Activated CD4-positive, alpha-beta T cell treated with anti-CD3 and anti-CD28 coated beads, Interleukin-2, Interleukin-4, amounts not matched to agents 100 ng/mL and 50 ng/mL, durations not matched to agents 16 hours and 8 hours (primary cell): ENCODE results near the gene ZNF292.
"Not testable (repeated sequence)": the region's sequence is repeated elsewhere in the genome, so short reads cannot be mapped to it uniquely, and the experiment has no call there.

Experiments used
- DNase-seq: peaks from one replicate; pipeline ENCODE4 v3.0.0-alpha.2; 2020; ENCODE audit warnings: low spot score

ZNF292 gene

DNA sequence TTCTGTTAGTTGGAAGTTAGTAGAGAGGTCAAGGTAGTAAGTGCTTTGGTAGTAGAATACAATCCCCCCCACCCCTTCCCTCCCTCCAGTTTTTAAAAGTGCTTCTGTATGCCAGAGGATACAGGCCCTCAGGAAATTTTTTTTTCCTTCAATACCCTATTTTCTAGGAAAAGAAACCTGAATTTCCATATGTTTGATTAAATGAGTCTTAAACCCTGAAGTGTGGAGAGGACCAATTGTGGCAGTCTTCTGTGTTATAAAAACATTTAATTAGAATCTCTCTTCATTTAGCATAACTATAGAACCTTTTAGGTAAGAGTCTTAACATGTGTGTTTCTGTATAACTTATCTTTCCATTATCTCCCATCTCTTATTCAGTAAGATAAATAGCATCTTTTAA is 59.5 kb downstream of the ZNF292 start:
- no peak for DNase-seq

DNA sequence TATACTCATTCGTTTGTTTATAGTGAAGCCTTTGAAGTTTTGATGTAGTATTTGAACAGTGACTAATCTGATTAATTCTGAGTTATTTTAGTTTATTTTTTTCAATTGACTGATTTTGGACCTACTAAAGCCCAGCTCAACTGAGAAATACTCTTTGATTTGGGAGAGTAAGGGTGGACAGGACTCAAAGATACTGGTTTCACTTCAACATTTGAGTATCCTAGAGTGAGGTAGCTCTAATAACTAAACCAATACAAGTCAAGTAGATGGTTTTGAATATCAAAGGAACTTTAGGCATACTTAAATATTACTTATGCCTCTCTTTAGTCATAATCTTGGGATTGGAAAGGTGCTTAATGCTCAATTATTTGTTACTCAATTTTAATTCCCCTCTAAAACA is 65.6 kb downstream of the ZNF292 start:
- no peak for DNase-seq

DNA sequence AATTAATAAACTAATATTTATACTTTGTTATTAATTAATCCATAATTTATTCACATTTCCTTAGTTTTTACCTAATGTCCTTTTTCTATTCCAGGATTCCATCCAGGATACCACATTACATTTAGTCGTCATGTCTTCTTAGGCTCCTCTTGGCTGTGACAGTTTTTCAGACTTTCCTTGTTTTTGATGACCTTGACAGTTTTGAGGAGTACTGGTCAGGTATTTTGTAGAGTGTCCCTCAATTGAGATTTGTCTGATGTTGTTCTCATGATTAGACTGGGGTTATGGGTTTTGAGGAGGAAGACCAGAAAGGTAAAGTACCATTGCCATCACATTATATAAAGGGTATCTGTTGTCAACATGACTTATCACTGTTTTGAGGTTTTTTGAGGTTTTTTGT is 67.3 kb downstream of the ZNF292 start:
- DNase-seq = no peak

DNA sequence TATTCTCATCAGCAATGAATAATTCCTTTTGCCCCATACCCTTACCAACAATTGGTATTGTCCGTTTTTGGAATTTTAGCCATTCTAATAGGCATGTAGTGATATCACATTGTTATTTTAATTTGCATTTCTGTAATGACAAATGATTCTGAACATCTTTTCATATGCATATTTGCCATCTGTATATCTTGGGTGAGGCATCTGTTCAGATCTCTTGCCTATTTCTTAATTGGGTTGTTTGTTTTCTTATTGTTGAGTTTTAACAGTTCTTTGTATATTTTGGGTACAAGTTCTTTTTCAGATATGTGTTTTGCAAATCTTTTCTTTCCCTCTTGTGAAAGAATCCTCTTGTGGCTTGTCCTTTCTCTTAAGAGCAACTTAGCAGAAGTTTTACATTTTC is 69.6 kb downstream of the ZNF292 start:
- no peak for DNase-seq

DNA sequence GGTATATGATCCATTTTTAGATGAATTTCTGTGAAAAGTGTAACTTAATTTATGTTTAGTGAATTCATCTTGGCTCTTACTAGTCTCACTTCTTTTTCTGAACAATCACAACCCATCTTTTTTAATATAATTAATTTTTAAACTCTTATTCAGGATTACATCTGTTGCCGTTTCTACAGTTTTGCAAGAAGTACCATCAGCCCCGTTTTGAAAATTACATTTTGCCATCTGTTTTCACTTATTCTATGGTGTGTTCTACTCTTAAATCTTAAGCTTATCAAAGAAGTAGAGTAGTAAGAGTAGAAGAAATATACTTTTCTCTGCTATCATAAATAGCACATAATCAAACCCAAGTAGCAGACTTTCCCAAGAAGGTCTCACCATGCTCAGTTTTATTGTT is 70.1 kb downstream of the ZNF292 start:
- no peak for DNase-seq

DNA sequence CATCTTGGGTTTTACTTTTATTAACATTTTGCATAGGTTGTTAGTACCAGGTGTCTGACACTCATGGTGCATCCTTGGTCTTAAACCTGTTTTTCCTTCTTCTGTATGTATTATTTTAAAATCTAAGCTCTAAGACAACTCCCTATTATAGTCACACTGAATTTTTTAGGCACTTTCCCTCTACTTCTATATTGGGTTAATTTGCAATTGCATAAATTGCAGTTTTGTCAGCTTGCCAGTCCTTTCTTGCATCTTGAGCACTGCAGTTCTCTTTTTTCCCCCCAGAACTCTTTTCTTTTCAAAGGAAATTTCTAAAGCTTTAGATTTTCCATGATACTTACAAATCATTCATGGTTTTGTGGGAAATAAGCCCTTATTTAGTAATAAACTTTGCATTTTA is 70.6 kb downstream of the ZNF292 start:
- DNase-seq = no peak

DNA sequence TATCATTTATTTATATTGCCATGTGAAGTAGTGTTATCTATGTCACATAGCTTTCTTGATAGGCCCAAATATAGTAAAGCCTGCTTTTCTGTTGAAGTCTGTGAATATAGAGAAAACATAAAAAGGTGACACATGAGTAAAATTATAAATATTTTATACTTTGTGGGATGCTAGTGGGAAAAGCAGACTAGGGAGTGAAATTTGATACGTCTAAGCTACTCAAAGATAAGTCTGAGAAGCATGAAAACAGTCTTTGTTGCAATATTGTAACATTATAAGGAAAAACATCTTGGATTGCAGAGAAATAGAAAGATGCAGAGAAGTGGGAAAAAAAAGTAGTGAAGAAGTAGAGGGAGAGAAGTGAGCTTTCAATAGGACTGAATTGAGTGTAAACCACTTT is 75.4 kb downstream of the ZNF292 start:
- DNase-seq = no peak

DNA sequence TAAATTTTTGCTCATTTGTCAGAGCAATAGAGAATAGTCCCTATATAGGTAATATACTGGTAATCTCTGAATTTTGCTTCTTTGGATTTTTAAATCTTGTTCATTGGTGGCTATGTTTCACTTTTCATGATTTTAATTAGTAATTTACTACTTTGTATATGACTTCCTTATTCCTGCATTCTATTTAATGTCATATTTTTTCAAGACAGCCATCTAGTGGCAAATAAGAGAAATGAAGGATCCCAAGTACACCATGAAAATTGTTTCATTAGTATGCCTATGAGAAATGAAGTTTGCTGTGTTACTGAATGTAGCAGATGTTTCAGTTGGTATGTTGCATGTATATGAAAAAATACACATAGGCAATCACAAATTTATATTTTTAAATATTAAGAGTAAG is 82.4 kb downstream of the ZNF292 start:
- DNase-seq = peak; percentile 10

DNA sequence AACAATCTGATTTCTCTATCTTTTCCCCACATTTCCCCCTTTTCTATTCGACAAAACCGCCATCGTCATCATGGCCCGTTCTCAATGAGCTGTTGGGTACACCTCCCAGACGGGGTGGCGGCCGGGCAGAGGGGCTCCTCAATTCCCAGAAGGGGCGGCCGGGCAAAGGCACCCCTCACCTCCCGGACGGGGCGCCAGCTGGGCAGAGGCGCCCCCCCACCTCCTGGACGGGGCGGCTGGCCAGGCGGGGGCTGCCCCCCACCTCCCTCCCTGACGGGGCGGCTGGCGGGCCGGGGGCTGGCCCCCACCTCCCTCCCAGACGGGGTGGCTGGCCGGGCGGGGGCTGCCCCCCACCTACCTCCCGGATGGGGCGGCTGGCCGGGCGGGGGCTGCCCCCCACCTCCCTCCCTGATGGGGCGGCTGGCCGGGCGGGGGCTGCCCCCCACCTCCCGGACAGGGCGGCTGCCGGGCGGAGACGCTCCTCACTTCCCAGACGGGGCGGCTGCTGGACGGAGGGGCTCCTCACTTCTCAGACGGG is 83.8 kb downstream of the ZNF292 start:
- DNase-seq = not testable (repeated sequence)

DNA sequence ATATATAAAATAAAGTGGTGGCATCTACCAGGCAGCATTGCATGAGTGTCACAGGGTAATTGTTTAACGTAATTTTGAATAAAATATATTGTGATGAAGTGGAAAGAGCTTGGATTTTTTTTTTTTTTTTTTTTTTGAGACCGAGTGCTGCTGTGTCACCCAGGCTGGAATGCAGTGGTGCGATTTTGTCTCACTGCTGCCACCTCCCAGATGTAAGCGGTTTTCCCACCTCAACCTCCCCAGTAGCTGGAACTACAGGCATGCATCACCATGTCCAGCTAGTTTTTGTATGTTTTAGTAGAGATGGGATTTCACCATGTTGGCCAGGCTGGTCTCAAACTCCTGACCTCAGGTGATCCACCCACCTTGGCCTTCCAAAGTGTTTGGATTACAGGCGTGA is 85.9 kb downstream of the ZNF292 start:
- DNase-seq = no peak

DNA sequence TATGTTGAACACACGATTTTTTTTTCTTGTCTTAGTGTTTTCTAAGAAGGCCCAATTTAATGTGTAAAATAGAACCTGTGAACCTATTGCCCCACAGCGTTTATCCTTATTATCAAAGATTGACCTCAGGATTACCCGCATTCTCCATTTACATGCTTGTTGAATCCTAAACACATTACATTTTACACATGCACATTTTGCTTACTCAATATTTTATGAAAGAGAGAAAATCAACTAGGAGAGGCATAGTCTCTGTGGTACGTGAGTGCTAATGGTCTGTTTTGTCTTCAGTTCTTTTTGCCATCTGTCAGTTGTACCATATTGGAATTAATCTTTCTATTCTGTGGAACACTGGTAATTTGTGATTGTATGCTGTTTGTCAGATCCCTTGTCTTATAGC is 86.9 kb downstream of the ZNF292 start:
- no peak for DNase-seq

DNA sequence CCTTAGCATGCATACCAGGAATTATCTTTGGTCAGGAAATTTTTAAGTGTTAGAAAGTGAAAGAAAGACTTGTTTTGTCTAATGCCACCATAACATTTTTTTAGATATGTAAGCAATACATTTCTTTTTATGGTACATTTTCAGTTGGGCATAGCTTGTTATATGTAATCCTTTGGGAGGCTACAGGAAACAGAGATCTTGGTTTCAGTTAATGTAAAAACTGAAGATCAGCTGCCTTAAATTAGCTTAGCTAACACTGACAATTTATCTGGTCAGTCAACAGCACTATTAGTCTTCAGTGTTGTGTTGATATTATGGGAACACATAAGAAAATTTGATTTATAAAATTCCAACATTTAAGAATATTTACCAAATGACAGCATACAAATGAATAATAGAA is 88.4 kb downstream of the ZNF292 start:
- no peak for DNase-seq

DNA sequence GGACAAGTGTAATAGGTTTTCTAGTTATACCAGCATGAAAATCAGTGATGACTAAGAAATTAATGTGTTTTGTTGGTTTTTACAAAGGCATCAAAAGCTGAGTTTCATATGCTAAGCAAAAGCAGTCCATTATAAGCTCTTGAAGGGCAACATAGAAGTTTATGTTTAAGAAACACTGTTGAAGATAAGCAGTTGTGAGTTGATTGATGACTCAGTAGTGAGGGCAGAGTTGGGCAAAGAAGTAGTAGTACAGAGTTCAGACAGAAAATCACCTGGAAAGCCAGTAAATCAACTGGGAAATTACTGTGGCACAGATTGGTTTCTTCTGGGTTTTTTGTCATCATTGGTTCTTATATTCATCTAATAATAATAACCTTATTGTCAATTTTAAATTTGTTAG is 89.0 kb downstream of the ZNF292 start:
- no peak for DNase-seq

DNA sequence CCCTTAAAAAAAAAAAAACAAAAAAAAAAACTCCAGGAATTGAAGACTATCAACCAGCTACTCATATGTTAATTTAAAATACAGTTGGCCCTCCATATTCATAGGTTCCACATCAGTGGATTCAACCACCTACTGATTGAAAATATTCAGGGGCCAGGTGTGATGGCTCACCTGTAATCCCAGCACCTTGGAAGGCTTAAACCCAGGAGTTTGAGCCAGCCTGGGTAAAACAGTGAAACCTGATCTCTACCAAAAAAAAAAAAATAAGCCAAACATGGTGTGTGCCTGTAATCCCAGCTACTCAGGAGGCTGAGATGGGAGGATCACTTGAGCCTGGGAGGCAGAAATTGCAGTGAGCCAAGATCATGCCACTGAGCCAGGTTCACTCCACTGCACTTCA is 94.7 kb downstream of the ZNF292 start:
- no peak for DNase-seq

DNA sequence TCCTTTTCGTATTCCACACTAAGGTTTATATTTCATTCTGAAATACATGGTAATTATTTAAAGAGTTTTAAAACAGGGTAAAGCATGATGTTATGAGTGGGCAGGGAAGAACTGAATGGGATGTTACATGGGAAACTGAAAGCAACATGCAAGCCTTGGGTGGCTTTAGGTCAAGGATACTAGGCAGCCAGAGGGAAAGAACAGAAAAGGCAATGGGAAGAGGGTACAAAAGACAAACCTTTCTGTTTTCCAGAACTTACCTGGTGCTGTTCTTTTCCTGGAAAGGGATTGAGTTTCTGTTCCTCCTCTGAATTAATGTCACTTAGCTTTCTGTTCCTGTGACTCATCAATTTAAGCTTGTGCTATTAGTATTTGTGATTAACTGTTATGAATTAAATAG is 95.9 kb downstream of the ZNF292 start:
- DNase-seq = no peak

DNA sequence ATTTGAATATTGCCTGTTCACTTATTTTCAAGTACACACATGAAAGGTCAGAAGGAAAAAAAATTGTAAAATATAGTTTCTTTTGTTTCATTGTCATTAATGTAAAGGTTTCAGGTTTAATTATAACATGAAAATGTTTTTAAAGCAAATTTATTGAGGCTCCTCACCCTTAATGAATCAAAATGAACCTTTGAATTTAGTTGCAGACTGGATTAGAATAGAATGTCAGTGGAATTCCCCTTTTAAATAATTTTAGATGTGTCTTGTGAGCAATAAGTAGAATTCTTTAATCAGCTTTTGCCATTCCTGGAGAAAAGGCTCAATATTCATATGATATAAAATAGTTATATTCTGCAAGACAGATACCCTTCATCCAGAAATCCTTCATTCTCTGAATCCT is 96.4 kb downstream of the ZNF292 start:
- no peak for DNase-seq

DNA sequence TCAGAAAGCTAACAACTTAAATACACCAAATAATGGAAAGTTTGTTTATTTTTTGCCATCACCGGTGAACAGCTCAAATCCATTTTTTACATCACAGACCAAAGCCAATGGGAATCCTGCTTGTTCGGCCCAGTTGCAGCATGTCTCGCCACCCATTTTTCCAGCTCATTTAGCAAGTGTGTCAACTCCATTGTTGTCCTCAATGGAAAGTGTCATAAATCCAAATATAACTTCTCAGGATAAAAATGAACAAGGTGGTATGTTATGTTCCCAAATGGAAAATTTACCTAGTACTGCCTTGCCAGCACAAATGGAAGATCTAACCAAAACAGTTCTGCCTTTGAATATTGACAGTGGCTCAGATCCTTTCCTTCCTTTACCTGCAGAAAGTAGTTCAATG is 101.7 kb downstream of the ZNF292 start:
- no peak for DNase-seq

DNA sequence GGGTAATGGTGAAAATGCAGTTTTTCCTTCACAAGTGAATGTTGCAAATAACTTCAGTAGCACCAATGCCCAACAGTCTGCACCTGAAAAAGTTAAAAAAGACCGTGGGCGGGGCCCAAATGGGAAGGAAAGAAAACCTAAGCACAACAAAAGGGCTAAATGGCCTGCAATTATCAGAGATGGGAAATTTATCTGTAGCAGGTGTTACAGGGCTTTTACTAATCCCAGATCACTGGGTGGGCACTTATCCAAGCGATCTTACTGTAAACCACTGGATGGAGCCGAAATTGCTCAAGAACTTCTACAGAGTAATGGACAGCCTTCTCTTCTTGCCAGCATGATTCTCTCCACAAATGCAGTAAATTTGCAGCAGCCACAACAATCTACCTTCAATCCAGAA is 102.2 kb downstream of the ZNF292 start:
- DNase-seq = no peak

DNA sequence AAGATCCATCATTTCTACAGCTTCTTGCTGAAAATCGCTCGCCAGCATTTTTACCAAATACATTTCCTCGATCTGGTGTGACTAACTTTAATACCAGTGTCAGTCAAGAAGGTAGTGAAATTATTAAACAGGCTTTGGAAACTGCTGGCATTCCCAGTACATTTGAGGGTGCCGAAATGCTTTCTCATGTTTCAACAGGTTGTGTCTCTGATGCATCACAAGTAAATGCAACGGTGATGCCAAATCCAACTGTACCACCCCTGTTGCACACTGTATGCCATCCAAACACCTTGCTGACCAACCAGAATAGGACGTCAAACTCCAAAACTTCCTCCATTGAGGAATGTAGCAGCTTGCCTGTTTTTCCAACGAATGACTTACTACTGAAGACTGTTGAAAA is 102.6 kb downstream of the ZNF292 start:
- DNase-seq = no peak

DNA sequence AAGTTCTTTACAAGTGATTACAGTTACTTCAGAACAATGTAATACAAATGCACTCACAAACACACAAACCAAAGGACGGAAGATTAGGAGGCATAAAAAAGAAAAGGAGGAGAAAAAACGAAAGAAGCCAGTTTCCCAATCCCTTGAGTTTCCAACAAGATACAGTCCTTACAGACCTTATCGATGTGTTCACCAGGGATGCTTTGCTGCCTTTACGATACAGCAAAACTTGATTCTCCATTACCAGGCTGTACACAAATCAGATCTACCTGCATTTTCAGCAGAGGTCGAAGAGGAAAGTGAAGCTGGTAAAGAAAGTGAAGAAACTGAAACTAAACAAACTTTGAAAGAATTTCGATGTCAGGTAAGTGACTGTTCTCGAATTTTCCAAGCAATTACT is 104.4 kb downstream of the ZNF292 start:
- no peak for DNase-seq

DNA sequence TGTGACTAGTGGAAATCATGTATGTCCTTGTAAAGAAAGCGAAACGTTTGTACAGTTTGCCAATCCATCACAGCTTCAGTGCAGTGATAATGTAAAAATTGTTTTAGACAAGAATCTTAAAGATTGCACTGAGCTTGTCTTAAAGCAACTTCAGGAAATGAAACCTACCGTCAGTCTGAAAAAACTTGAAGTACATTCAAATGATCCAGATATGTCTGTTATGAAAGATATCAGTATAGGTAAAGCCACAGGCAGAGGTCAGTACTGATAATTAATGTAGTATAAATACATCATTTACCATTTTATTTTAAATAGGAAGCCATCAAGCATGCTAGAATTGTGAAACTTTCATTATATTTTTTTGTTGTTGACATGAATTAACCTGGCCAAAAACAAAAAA is 106.2 kb downstream of the ZNF292 start:
- no peak for DNase-seq

DNA sequence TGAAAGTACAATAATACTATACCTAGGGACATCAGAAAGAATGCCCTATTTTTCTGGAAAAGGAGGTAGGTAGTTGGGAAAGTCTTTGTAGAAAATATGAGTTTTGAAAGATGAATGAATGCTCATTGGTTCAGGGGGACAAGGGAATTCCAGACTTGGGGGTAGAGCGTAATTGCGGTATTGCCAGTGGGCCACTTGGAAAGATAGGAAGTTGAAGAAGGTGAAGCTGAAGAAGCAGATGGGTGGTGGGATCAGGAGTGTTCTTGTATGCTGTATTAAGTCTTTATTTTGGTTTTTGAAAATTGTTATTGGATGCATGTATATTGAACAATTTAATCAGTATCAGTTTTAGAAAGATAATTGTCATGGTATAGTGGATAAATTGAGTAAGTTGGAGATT is 109.1 kb downstream of the ZNF292 start:
- DNase-seq = no peak

DNA sequence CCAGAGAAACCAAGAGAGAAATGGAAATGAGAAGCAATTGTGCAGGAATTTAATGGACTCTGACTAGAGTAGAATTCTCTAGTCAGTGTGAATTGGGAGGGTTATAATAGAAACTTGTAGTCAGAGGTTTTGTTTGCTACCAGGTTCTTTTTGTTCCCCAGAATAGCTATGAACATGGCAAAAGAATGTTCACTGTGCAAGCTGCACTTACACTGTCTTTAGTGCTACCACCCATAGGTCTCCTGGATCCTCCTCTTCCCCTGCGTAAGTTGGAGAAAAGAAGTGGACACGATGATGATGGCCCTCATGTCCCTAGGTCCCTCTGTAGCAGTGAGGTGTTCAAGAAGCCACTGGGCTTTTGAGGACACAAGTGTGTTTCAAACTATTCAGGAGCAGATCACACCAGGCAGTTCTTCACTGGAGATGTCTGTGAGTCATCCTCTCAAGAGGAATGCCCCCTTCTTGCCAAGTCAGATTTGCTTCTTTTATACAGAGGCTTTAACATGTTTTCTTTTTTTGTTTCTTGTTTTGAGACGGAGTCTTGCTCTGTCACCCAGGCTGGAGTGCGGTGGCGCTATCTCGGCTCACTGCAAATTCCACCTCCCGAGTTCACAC is 119.4 kb downstream of the ZNF292 start:
- no peak for DNase-seq

DNA sequence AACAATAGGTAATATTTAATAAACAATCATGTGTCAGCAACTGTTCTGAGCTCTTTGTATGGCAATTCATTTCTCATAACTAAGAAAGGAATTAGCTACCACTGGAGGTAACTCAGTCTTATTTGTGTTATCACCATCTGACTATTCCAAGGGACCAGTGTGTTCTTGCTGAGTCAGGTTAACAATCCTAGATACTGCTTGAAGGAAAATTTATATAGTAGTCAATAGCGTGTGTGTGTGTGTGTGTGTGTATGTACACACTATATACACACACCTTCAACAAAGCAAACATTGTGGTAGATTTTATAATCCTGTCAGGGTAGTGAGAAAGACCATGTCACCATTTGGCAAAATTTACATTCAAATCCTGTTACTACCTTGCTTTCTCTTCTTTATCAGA is 121.3 kb downstream of the ZNF292 start:
- DNase-seq = no peak

DNA sequence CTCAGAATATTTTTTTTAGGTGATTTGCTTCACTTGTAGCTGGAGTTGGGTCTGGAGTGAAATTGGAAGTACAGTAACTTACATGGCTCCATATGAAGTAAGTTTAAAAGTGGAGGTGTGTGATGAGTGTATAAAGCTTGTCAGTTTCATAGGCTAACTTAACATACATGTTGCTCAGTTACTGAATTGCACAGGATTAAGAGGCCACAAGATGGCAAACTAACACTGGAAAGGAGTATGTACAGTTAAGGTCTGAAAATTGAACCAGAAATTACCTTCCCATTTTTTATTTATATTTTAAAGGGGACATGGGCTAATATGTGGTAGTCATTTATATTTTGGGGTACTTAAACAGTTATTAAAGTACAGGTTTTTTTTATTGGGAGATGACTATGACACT is 121.8 kb downstream of the ZNF292 start:
- no peak for DNase-seq
